ENCODE data around the gene TMEM242. TPM values are rescaled to one million over a fixed set of nuclear protein-coding genes. Genes with fewer than 3 reads are reported as not detected.

Gene TMEM242
- total and polyA plus RNA-seq, 2 of the 4 experiments (the other 2 are of a cell fraction): 2.3 to 4.6 TPM

DNA sequence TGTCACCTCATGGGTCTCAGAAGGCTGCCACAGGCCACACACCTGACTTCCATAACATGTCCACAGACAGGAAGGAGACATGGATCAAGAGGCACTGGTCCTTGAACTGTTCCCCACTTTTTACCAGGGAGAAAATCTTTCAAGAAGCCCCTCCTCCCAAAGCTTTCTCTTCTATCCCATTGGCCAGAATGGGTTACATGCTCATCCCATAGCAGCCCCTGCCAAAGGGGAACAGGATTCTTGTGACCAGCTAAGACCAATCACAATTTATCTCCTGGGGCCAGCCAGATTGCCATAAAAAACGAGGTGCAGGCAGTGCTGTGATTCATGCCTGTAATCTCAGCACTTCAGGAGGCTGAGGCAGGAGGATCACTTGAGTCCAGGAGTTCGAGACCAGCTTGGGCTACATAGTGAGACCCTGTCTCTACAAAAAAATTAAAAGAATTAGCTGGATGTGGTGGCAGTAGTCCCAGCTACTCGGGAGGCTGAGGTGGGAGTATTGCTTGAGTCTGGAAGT lies 59.4 kb downstream of the TMEM242 start:
- CTCF ChIA-PET: interaction anchor here (0.7 kb wide), 1 partner anchor 28 kb away, joined by 4 read pairs; no protein-coding TSS in a partner anchor
- Histone ChIP-seq H3K9me3 (ENCODE audit: control insufficient read depth, insufficient read depth, low read length) (no peaks in the 10 kb centered on the region), H2BK15ac (ENCODE audit: low read depth, low read length) (no peak overlapping the region), H4K5ac (ENCODE audit: low read depth, low read length) (no peak overlapping the region), H3K9ac (ENCODE audit: low read depth, low read length) (no peak overlapping the region), H4K8ac (ENCODE audit: low read depth in 2 of 2, low read length in 2 of 2) (no peak overlapping the region), H3K14ac (replicated peaks; ENCODE audit: low read depth, low read length) (no peak overlapping the region), H3K4me1 (ENCODE audit: control insufficient read depth, insufficient read depth, low read length) (no peaks in the 10 kb centered on the region), H4K20me1 (ENCODE audit: insufficient read depth, low read length) (no peaks in the 10 kb centered on the region), H3K27ac (ENCODE audit: insufficient read depth, low read length) (no peak overlapping the region), H2AK9ac (replicated peaks; ENCODE audit: low read depth, low read length, poor library complexity) (no peak overlapping the region), H2AK5ac (ENCODE audit: low read depth, low read length) (no peak overlapping the region), H3K56ac (ENCODE audit: extremely low read depth, insufficient read depth, low read length) (no peak overlapping the region), H3K79me1 (ENCODE audit: low read depth in 1 of 2, low read length in 2 of 2) (no peaks in the 10 kb centered on the region), H4K91ac (ENCODE audit: insufficient read depth, low read depth, low read length) (no peak overlapping the region), H3K36me3 (ENCODE audit: control insufficient read depth, insufficient read depth, low read length) (no peaks in the 10 kb centered on the region), H2AFZ (replicated peaks; ENCODE audit: low read length, poor library complexity) (no peak overlapping the region), H3K18ac (ENCODE audit: low read depth, low read length) (no peak overlapping the region), H3K4me2 (ENCODE audit: low read depth, low read length) (no peak overlapping the region), H3K27me3 (ENCODE audit: control insufficient read depth, insufficient read depth, low read length) (peaks cover 13% of the 10 kb centered on the region; the same call in 1 of the 2 replicates), H3K9me1 (ENCODE audit: insufficient read depth, low read length) (peaks cover 3% of the 10 kb centered on the region; the same call in 1 of the 2 replicates), H2BK5ac (ENCODE audit: low read depth, low read length, poor library complexity, severe bottlenecking) (no peak overlapping the region), H3K23ac (ENCODE audit: low read depth, low read length) (no peak overlapping the region), H2BK20ac (ENCODE audit: low read depth, low read length) (no peak overlapping the region), H3K4me3 (ENCODE audit: insufficient read depth, low read depth, low read length) (no peak overlapping the region), H2BK120ac (ENCODE audit: low read depth, low read length) (no peak overlapping the region), H3K4ac (ENCODE audit: low read depth, low read length) (no peak overlapping the region)
- intact Hi-C loops (cut with micrococcal nuclease): no loop called here
- ATAC-seq (ENCODE audit: low read depth) (no peak), DNase-seq (no peak)
- POLR2A ChIA-PET (ENCODE audit: unreplicated experiment): no interaction called here
- dilution Hi-C loops (cut with HindIII; ENCODE audit: low sequenced_read_pairs, unreplicated experiment): no loop called here
- in situ Hi-C loops (cut with MboI; ENCODE audit: low sequenced_read_pairs): no loop called here
- 88% methylated on average over 1 of the region's 3 CpGs; no CpG with 5 or more reads in 1 of the 2 experiments for WGBS, 2 experiments (ENCODE audit: extremely low coverage in 2 of 2, insufficient read length in 1 of 2)
- no peak for TF ChIP-seq MAFK (IDR thresholded peaks at IDR 0.05; ENCODE audit: low read depth, low read length)
- TF ChIP-seq RCOR1 (IDR thresholded peaks at IDR 0.05; ENCODE audit: insufficient replicate concordance, low read length): no peak
- TF ChIP-seq MXI1 (IDR thresholded peaks at IDR 0.05; ENCODE audit: borderline replicate concordance, low read depth, low read length): no peak
- no peak for TF ChIP-seq MAZ (IDR thresholded peaks at IDR 0.05; ENCODE audit: borderline replicate concordance, low read depth, low read length)
- TF ChIP-seq RAD21 (IDR thresholded peaks at IDR 0.05; ENCODE audit: low read length): no peak
- BruUV-seq (replicated peaks): no TSS peak
